NCI-H2196 treated with DMSO at 0.1 percent for 48 hours (cell line): ENCODE data around the gene TUBE1.
"Not testable (repeated sequence)": the region's sequence is repeated elsewhere in the genome, so short reads cannot be mapped to it uniquely, and the experiment has no call there.

Experiments
- DNase-seq: peaks from one replicate; lab custom pipeline; 2025; ENCODE audit not compliant: unreplicated experiment; lab: John Stamatoyannopoulos, UW

The TUBE1 gene

DNA sequence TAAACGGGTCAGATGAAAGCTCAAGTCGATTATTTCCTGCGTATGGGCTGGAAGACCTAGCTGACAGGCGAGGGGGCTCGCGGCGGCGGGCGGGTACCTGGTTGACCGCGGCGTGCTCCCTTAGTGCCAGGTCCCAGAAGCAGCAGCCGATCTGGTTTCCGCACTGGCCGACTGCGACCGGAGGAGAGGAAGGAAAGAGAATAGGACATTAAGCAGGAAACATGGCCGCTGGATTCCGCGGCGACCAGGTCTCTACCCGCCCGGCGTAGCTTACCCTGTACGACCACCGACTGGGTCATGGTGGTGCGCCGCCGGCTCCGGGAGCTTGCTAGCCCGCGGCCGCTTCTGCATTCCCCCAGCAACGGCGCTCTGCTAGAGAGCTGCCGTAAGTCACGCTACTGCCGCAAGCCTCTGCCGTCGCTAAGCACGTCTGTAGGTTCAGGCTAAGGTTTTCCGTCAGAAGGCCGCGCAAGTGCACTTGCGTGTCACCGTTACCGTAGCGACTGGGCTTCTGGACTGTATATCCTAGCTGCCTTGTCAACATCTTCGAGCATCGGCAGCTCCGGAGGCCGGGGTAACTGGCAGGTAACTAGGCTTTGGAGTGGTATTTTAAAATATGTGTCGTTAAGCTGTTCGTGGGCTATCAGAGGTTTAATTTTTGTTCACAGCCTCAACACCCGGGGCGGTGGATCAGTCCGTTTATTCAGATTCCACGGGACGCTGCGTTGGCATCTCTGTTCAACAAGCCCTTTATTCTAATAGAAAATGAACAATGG, at the start of gene TUBE1, which contains the start of gene FAM229B:
Gene TUBE1 (minus strand): TSS at position 347 of the 776 bp plus-strand sequence. CDS start 48 bp downstream, at position 299.
Gene FAM229B (plus strand): TSS at position 456 of the 776 bp plus-strand sequence. CDS start 11,693 bp downstream, outside the sequence.
- DNase-seq: peak; percentile 86

DNA sequence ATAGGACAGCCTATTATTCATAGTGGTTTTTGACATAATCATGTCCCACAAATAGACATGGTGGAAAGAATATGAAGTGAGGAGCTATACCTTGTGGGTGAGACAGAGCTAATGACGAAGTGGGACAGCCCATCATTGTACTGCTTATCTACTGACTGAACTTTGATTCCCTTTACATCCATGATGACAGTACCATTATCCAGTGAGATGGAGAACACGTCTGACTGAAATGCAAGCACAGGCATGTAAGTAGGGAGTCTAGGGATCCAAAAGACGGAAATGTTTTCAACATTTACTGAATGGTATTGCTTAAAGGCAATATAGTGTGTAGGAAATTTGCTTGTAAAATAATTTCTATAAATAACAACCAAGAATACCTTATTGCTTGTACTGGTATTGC, 43.6 kb upstream of the TUBE1 start:
- no peak for DNase-seq

DNA sequence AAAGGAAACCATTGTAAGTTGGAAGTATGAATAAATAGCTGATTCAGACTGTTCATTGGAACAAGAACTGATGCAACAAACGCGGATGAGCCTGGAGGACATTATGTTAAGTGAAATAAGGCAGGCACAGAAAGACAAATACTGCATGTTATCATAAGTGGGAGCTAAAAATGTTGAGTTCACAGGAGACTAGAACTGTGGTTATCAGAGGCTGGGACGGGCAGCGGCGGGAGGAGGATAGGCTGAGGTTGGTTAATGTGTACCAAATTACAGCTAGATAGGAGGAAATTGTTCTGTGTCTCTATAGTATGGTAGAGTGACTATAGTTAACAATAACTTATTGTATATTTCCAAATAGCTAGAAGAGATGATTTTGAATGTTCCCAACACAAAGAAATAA, 40.9 kb upstream of the TUBE1 start:
- DNase-seq: no peak

DNA sequence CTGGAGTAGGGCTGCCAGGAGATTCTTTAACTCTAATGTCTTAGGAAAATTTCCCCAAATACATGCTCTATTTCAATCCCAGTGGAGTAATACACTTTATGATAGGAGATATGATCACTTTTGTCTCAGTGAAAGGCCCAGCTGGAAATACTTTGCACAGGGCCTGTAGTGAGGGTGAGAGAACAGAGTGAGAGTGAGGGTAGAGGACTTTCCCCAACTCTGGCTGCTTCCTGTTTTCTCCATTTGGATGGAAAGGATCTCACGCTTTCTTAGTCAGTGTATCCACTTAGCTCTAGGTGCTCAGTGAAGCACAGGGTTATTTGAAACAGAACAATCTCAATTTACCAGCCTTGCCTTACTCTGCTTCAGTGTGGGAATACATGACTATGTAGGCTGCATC, 36.7 kb upstream of the TUBE1 start:
- no peak for DNase-seq

GRCh38 chr6:112122756-112123155, 35.5 kb upstream of the TUBE1 start:
- no peak for DNase-seq

GRCh38 chr6:112118034-112118433, 30.8 kb upstream of the TUBE1 start:
- DNase-seq: no peak

DNA sequence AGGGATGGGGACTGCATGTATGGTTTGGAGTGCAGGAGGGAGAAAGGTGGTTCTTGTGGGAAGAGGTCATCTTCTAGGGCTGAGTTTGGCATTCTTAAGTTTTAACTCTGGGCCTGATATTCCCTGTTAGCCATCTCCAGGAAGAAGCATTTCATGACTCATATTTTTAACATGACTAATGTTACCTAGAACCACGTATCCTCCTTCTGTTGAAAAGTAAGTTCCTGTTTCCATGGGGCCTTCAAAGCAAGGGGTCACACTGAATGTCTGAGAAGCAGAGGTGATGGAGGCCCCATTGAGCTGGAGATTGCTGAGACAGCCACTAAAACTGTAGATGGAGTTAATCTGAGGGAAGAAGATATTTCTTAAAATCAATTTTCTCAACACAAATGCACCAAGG, 30.3 kb upstream of the TUBE1 start:
- no peak for DNase-seq

DNA sequence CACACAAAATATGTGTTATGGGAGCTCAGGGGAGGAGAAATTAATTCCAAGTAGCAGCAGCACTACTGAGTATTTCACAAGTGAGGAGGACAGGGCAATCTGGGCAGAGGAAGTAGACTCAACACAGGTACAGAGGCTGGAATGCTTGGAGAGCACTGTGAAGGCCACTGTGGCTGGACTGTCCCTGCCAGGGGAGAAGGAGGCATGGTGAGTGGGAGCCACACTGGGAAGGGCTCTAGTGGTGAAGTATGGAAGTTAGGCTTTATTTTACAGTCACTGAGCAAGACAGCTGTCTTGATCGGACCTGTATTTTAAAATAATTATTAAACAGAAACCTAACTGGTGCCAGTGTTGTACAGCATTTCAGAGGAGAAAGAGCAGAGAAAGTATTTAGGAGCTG, 28.9 kb upstream of the TUBE1 start:
- no peak for DNase-seq

- no peak for DNase-seq
These were observed 27.4 kb upstream of the TUBE1 start for GRCh38 chr6:112114577-112115223.

DNA sequence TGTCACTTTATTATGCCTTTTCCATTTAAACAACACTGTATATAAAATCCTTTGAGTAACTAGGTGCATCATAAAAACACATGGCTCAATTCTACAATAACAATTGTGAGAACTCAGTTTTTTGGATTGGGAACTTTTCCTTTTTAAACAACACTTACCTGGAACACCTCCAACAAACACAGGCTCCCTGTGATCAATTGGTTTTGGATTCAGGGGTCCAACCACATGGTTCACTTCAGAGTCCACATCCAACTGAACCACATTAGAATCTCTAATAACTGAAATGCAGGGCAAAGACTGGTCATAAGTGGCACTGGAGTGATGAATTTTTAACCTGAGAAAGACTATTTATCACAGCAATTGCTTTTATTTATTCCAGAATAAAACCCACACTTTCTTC, 26.6 kb upstream of the TUBE1 start:
- DNase-seq: no peak

GRCh38 chr6:112113431-112113830, 26.1 kb upstream of the TUBE1 start:
- no peak for DNase-seq

GRCh38 chr6:112109262-112109661, 22.0 kb upstream of the TUBE1 start:
- DNase-seq: no peak

DNA sequence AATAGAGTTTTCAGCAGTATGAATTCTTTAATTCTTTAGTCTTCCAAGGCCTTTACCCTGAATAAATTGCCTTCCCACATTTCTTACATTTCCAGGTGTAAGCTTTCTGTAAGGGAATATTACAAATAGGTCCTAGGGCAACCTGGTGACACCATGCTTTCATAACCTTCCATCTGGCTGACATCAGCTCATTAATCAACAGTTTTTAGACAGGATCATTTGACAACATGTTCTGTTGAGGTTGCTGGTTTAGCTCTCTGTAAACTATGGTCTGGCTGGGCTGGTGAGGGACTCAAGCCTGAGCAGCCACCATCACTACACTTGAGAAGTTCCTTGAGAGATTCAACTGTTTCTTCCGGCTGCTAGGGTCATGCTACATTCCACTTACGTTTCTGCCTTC, 19.3 kb upstream of the TUBE1 start:
- DNase-seq: no peak

DNA sequence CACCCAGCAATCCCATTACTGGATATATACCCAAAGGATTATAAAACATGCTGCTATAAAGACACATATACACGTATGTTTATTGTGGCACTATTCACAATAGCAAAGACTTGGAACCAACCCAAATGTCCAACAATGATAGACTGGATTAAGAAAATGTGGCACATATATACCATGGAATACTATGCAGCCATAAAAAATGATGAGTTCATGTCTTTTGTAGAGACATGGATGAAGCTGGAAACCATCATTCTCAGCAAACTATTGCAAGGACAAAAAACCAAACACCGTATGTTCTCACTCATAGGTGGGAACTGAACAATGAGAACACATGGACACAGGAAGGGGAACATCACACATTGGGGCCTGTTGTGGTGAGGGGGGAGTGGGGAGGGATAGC, 18.7 kb upstream of the TUBE1 start:
- not testable (repeated sequence) for DNase-seq

DNA sequence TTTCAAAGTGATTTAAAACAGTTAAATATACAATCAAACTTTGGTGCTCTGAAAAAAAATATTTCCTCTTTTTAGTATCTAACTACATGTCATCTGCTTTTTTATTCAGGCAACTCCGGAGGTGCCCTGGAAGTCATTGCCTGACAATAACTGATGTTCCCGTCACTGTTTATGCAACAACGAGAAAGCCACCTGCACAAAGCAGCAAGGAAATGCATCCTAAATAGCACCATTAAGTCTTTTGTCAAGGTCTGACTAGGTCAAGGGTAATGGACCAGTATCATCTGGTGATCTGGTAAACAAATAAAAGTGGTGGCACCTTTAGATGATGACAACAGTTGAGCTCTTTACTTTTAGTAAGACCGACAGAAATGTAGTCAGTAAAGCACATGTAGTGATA, 13.3 kb upstream of the TUBE1 start:
- no peak for DNase-seq

GRCh38 chr6:112096901-112097300, 9.6 kb upstream of the TUBE1 start:
- DNase-seq: no peak

- DNase-seq: no peak
These were observed 634 bp upstream of the TUBE1 start for GRCh38 chr6:112087916-112088315.

DNA sequence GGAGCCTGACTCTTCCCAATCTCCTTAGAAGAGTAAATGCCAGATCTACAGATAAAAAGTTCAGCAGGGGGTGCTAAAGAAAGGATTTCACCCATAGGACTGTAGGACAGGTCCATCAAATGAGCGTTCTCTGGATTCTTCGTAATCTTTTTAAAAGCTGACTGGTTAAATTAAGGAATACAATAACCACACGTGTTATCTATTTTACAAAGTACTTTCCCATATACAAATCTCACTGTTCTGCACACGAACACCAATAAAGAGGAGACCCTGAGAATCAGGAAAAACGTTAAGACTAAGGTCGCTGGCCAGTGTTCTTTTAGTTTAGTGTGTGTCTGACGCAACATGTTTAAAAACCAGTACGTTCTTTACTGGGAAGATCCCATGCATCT, 542 bp downstream of the TUBE1 start:
- no peak for DNase-seq

DNA sequence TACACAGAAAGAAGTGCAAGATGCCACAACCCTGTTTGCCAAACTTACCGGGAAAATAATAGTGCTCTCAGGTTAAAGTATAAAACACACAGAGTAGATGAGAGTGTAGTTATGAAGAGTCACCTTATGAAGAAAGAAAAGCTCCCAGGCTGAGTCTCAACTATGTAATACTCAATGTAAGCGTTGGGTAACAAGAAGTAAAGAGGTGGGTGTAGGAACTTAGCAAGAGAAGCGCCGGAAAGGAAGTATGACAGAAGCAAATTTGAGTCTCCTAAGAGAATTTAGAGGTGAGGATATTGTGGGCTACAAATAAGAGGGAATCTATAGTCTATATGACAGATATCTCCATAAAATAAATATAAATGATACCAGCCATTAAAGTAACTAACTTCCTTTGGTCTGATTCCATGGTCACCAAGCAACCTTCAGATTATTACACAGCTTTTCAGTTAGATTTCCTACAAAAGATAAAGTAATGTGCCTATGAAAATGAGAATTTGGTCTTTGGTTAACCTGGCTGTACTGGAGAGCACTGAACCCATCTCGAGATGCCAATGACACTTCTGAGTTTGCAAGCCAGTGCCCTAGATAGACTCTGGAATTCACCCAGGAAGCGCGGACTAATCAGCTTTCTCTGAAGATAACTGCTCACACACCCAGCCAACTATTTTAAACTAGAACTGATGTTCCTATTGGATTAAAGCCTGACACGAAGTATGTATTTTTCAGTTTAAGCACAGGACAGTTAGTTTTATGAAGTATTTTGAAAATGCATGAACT, 1.8 kb downstream of the TUBE1 start:
- no peak for DNase-seq

GRCh38 chr6:112081569-112081968, 5.7 kb downstream of the TUBE1 start:
- no peak for DNase-seq

DNA sequence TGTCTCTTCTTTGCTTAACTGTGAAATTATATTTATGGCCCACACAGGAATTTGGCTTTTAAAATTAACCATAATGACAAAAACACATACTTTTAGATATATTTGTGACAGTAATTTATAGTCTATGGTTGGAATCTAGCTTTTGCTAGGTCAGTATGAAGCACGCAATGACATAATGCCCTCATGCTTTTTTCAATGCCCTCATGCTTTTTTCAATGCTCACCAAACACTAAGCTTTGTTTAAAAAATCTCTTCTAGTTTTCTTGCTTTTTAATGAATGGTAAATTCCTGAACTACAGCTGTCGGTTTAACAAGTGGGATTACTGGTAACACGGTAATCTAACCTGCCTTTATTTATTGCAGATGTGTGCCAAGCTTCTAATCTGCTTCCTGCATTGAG, 20.7 kb downstream of the TUBE1 start:
- DNase-seq: no peak
